VCaP (cell line): ENCODE data around the gene PRRG3.

Experiments
- H3K27ac ChIP-seq: fragments of 450-650 bp; 2 replicates; pipeline ENCODE4 v1.5.1; 2017
- TF ChIP-seq, protein P1 (sequence below): fragments of 450-650 bp; conservative IDR thresholded peaks from 2 replicates; pipeline ENCODE4 v1.5.1; 2017; ENCODE audit warnings: mild to moderate bottlenecking, moderate library complexity

The PRRG3 gene

DNA sequence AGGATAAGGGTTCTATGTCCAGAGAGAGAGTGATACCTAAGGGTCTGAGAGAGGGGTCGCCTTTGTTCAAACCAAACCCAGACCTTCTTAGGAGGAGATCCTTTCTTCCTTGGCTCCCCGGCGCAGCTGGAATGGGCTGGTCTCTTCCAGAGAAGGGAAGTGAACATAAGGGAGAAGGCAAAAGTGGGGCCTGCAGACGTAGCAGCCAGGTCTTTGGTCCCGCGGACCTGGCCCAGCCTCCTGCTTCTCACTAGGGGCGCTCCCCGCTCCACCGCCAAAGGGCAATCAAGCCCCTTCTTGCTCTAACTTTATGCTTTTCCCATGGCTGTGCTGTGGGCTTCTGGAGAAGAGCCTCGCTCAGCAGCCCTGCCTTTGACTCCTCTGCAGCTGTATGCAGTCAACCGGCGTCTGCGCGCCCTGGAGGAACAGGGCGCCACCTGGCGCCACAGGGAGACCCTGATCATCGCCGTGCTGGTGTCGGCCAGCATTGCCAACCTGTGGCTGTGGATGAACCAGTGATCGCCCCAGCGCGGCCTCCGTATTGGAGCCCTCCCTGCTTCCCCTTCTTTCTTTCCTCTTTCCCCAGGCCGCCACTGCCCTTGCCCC, 27.1 kb downstream of the PRRG3 start:
- no peak overlapping the region for H3K27ac ChIP-seq
- TF ChIP-seq, protein P1, sequence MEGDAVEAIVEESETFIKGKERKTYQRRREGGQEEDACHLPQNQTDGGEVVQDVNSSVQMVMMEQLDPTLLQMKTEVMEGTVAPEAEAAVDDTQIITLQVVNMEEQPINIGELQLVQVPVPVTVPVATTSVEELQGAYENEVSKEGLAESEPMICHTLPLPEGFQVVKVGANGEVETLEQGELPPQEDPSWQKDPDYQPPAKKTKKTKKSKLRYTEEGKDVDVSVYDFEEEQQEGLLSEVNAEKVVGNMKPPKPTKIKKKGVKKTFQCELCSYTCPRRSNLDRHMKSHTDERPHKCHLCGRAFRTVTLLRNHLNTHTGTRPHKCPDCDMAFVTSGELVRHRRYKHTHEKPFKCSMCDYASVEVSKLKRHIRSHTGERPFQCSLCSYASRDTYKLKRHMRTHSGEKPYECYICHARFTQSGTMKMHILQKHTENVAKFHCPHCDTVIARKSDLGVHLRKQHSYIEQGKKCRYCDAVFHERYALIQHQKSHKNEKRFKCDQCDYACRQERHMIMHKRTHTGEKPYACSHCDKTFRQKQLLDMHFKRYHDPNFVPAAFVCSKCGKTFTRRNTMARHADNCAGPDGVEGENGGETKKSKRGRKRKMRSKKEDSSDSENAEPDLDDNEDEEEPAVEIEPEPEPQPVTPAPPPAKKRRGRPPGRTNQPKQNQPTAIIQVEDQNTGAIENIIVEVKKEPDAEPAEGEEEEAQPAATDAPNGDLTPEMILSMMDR, result no peak

DNA sequence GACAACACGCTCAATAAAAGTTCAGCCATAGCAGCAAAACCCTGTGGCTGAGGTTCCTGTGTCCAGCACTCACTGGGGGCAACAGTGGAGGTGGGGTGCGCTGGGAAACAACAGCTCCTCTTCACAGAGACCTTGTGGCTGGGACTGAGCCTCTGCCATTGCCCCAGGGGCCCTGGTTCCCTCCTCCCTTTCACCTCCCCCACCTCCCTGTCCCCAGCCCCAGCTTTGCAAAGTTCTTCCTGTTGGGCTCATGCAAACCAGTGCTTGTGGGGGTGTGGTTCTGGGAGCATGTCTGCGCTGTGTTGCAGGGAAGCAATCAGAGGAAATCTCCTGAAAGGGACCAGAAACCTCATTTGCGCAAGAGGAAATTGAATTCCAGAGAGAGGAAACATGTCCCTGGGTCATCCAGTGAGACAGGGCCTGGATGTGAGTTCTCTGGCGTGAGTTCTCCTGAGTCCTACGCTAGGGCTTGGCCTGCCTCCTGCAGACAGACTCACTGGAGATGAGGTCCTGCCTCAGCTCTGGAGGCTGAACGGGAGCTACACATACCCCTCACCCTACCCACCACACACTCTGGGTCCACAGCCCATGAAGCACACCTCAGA, 28.0 kb downstream of the PRRG3 start:
- no peak overlapping the region for H3K27ac ChIP-seq
- TF ChIP-seq, protein P1, result no peak

DNA sequence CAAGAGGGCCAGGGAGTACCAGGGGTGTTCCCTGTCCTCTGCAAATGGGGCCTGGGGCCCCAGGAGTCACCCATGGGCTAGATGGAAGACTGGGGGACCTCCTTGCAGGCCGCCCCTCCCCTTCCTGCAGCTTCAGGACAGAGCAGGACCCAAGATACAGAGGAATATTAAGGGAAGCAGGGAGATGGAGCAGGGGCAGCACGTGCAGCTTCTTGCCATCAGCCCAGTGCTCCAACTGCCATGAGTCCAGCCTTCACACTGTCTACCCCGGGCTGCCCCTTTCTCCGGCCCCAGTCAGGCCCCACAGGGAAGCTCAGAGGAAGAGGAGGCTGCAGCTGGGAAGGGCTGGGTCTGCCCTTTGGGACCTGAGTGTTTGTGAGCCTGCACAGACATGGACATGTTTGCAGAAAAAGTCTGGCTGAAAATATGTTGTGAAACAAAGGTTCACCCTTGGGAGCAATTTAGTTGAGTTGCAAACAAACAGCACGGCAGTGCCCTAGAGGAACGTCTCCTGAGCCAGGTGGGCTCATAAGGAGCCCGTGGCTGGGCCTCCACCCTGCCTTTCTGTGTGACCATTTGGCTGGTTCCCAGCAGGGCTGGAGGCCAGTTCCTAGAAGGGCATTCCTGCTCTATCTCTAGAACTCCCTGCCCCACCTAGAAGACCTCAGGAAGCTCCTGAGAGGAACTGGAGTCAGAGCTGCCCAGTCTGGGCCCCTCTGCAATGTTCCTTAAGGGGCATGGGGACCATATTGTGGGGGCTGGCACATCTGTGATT, 29.5 kb downstream of the PRRG3 start:
- H3K27ac ChIP-seq, result no peak overlapping the region
- TF ChIP-seq, protein P1, result no peak

DNA sequence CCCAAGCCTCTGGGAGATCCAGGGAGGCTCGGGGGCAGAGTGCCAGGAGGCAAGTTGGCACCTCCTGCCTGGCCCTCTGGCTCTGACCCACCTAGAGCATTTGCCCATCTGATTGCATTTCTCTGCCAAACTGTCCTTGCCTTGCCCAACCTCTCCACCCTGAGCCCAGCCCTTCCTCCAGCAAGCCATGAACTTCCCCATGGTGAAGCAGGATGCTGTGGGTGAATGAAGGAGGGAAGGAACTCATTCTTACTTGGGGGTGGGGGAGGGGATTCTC, 30.0 kb downstream of the PRRG3 start:
- H3K27ac ChIP-seq, result no peak overlapping the region
- TF ChIP-seq, protein P1, result no peak

DNA sequence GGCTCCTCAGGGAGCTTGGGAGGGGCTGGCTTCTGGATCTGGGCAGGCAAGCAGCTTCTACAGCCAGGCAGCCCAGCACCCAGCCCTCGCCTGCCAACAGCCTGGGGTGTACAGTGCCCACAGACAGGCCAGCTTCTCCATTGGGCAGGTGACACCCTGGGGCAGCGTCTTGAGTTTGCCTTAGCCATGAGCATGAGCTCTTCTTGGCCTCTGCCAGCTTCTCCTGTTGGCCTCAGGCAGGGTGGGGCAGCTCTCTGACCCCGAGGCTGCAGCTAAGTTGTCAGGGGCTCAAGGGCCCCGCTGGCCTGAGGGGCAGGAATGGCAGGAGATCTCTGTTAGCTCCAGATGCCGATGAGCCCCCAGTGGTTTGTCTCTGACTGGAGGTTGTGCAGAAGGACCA, 31.5 kb downstream of the PRRG3 start:
- no peak overlapping the region for H3K27ac ChIP-seq
- TF ChIP-seq, protein P1, result no peak

DNA sequence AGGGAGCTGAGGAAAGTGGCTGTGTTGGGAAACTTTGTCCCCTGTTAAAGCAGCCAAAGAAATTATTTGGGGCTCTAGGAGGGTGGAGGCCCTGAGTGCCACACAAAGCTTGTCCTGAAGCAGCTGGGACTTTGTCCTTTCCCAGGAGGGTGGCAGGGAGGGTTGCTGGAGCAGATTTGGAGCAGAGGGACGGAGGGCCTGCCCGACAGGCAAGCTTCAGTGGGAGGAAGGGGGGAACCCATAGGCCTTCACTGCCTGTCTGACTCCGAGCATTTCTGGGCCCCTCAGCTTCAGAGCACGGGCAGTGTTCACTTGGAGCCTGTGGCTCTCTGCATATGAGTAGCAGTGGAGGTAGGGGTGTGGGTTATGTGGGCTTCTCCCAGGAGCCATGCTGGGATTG, 32.1 kb downstream of the PRRG3 start:
- TF ChIP-seq, protein P1, result no peak
- H3K27ac ChIP-seq, result no peak overlapping the region

DNA sequence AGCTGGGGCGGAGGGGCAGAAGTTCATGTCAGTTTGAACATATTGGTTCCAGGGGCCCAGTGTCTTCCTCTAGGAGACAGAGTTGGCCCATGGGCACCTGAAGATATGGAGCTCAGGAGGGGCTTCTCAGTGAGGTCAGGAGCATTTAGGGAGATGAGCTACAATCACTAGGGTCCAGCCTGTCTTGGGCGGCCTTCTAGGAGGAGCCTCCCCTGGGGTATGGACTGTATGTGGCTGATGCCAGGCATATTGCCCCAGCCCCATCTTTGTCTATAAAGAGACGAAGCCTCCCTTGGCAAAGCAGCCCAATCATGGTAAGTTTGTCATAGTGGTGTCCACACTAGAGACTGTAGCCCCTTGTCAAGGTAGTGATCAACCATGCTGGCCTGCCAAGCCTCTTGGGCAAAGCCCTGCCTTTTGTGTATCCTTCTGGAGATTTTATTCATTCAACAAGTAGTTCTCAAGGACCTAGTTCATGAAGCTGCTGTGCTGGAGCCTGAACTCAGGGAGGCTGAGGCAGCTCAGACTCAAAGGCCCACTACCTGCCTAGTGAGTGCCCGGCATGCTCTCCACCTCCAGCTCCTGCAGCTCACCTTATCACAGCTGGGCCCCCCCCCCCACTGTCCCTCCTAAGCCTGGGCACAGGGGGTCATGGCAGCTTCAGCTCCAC, 33.9 kb downstream of the PRRG3 start:
- TF ChIP-seq, protein P1, result no peak
- H3K27ac ChIP-seq, result no peak overlapping the region
